ENCODE results near the gene TAF1.

GRCh38 chrX:71326394-71326793 lies 39.8 kb upstream of the TAF1 start:
- no peak for TF ChIP-seq CTCF (conservative IDR thresholded peaks at IDR 0.05 in 1 of 2, IDR thresholded peaks at IDR 0.05 in 1 of 2; ENCODE audit: extremely low read depth in 1 of 2, insufficient read depth in 1 of 2, low read depth in 1 of 2, low read length in 2 of 2)
- no peak for TF ChIP-seq EZH2 (IDR thresholded peaks at IDR 0.05; ENCODE audit: borderline replicate concordance, low read length)
